Stimulated activated CD4-positive, alpha-beta T cell treated with anti-CD3 and anti-CD28 coated beads, TNF-alpha, amount 100 ng/mL, for 24 hours (primary cell): ENCODE results near the gene MAPK7.
"Not testable (repeated sequence)": the region's sequence is repeated elsewhere in the genome, so short reads cannot be mapped to it uniquely, and the experiment has no call there.

Experiments
- DNase-seq, 3 experiments: peaks; one replicate each; pipeline ENCODE4 v3.0.0-alpha.2; 2020; ENCODE audit warnings: low read depth in 3 of 3

The MAPK7 gene

DNA sequence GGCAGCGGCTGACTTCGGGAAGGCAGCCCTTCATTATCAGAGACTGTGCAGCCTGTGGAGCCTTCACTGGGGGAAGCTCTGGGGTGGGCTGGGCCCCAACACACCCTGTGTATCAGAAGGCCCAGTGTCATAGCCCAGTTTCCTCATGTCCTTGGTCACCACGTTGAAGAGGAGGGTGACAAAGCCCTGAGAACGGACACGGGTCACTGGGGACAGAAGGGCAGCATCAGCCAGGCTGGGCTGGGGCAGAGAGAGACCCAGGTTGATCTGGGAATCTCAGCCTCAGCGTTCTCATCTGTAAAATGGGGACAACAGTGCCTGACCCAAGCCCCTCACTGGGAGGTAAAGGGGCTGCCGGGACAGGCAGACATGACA lies 35.1 kb upstream of the MAPK7 start:
- DNase-seq, result no peak

GRCh38 chr17:19343671-19344151 lies 34.6 kb upstream of the MAPK7 start:
- DNase-seq, result no peak

GRCh38 chr17:19344311-19345066 lies 33.8 kb upstream of the MAPK7 start:
- DNase-seq, result no peak

DNA sequence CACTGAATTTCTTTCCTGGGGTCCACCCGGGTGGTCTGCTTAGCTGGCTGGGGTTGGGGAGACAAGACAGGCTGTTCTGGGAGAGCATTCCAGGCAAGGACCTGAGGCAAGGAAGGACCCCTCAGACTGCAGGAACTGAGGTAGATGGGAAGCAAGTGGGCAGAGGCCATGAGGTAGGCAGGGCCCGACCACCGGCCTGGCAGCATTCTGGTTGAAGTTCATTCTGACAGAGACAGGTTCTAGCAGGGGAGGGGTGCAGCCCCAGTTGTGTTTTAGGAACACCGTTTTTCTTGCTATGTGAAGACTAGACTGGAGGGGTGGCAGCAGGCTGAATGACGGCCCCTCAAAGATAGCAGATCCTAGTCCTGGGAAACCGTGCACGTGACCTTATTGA lies 33.2 kb upstream of the MAPK7 start:
- DNase-seq, result no peak

DNA sequence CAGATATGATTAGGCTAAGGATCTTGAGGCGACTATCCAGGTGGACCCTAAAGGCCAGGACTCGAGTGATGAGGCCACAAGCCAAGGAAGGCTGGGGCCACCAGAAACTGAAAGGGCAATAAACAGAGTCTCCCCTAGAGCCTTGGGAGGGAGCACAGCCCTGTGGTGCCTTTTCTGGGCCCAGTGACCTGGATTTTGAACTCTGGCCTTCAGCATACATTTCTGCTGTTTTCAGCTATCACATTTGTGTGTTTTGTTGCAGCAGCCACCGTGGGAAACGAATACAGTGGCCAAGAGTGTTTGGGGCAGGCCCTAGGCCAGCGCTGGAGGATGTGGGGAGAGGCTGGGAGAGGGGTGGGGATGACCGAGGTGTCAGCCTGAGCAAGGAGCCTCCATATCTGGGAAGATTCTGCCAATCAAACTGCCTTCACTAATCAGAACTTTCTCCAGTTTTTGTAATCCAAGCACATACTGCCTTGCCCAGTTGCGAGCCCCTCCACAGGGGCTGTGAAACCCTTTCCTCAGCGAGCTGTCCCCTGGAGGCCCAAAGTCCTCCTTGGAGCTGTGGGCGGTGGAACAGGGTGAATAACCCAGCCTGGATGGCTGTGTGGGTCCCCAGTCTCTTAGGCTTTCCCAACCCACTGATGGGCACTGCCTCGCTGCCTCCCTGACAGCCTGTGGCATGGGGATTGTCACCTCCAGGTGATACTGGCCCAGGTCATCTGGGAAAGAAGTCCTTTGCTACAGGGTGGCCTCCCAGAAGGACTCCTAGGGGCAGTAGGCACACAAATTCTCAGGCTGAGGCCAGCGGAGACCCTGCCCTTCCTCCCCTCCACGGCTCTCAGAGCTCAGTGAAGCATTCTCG lies 32.6 kb upstream of the MAPK7 start:
- DNase-seq, result no peak

GRCh38 chr17:19346351-19347255 lies 31.7 kb upstream of the MAPK7 start:
- no peak for DNase-seq

DNA sequence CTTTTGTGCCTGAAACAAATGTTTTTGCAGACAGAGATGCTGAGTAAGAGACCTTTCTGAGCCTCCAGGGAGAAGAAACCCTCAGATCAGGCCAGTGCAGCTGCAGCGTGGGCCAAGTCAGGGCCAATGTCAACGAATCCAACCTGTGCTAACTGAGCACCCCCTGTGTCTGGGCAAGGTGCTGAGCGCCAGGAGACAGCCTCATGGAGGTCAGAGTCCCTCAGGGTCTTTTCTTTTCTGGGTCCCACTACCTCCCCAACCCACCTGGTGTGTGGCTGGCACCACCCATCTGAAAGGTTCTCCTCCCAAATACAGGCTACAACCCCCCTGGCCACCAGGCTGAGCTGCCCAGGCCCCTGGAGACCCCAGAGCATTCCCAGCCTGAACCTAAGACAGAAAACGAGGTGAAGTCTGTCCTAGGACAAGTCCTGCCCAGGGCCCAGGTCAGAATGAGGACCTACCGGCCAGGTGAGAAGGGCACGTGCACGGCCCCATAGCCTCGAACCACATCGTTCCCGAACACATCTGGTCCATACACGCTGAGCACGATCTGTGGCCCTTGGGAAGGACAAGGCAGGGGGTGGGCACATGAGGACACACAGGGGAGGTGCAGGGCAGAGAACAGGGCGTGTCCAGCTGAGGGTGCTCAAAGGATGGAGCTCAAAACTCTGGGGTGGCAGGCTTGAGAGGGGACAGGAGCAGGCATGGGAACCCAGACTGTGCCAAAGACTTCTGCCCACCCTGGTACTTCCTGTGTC lies 30.8 kb upstream of the MAPK7 start:
- DNase-seq, result no peak

- no peak for DNase-seq
Measured at GRCh38 chr17:19348081-19348650, 30.1 kb upstream of the MAPK7 start.

GRCh38 chr17:19348806-19349205 lies 29.5 kb upstream of the MAPK7 start:
- no peak for DNase-seq

DNA sequence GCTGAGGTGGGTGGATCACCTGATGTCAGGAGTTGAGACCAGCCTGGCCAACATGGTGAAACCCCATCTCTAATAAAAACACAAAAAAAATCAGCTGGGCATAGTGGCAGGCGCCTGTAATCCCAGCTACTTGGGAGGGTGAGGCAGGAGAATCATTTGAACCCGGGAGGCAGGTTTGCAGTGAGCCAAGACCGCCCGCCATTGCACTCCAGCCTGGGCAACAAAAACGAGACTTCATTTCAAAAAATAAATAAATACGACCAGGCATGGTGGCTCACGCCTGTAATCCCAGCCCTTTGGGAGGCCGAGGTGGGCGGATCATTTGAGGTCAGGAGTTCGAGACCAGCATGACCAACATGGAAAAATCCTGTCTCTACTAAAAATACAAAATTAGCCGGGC lies 24.9 kb upstream of the MAPK7 start:
- DNase-seq, result not testable (repeated sequence)

- DNase-seq, result no peak
Measured at GRCh38 chr17:19354748-19355147, 23.6 kb upstream of the MAPK7 start.

GRCh38 chr17:19357351-19357750 lies 20.9 kb upstream of the MAPK7 start:
- DNase-seq, result no peak

DNA sequence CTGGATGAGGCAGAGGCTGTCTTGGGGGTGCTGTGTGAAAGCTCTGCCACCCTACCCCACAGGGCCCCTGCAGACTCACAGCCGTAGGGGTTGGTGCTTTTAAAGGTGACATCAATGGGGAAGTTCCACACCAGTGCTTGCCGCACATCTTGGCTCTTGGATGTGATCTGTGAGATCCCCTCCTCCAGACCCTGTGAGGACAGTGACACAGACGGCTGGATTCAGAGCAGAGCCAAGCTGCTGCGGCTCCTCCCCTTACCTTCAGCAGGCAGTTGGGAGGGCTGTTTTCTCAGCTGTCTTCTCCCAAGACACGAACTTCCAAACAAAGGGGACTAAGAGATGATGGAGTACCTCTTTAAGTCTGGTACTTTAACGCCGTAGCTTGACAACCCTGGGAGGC lies 20.5 kb upstream of the MAPK7 start:
- DNase-seq, result no peak

DNA sequence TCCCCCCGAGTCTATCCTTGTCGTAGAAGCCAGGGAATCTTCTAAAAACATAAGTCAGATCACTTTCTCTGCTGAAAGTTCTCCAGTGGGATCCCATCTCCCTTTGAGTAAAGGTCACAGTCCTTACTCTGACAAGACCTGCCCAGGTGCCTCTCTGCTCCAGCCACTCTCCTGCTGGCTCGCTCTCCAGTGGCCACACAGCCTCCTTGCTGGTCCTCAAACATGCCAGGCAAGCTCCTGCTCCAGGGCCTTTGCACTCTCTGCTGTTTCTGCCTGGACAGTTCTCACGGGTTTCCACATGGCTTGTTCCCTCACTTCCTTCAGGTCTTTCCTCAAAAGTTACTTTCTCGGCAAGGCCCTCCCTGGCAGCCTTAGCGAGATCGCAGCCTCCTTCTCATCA lies 19.1 kb upstream of the MAPK7 start:
- DNase-seq, result no peak

- no peak for DNase-seq
Measured at GRCh38 chr17:19359856-19360255, 18.4 kb upstream of the MAPK7 start.

DNA sequence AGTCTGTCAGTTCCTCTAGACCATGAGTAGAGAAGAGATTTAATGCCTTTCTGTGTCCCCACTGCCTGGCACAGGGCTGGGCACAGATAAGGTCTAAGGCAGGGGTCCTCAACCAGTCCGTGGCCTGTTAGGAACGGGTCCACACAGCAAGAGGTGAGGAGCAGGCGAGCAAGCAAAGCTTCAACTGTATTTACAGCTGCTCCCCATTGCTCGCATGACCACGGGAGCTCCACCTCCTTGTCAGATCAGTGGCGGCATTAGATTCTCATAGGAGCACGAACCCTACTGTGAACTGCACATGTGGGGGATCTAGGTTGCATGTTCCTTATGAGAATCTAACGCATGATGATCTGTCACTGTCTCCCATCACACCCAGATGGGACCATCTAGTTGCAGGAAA lies 17.5 kb upstream of the MAPK7 start:
- no peak for DNase-seq

DNA sequence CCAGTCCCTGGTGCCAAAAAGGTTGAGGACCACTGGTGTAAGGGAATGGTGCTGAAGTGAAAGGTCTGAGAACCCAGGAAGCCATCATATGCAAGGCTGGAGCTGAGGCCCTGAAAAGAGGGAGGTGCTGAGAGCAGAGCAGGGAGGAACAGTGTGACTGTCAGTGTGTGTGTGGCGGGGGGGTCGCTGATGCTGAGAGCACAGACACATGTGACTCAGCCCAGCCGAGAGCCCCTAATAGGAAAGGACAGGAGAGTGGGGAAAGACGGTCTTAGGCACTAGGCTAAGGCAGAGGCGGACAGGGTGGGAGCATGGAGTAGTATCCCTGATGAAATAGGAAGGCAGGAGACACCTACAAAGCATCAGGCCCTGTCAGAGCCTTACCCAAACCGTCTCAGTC lies 17.0 kb upstream of the MAPK7 start:
- no peak for DNase-seq

DNA sequence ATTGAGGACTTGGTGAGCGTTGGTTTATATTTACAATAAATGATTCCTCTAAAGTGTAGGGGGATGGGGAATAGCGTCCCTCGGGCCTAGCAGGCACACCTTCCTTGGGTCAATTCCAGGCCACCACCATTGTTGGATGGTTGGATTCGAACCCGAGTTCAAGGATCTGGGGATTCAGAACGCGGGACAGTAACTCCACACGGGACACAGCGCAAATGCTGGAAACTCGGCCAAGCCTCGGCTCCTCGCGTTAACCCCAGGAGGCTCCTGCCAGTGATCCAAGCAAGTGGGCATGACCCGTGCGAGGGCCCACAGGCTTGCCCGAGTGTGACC lies 16.4 kb upstream of the MAPK7 start:
- DNase-seq, result no peak

DNA sequence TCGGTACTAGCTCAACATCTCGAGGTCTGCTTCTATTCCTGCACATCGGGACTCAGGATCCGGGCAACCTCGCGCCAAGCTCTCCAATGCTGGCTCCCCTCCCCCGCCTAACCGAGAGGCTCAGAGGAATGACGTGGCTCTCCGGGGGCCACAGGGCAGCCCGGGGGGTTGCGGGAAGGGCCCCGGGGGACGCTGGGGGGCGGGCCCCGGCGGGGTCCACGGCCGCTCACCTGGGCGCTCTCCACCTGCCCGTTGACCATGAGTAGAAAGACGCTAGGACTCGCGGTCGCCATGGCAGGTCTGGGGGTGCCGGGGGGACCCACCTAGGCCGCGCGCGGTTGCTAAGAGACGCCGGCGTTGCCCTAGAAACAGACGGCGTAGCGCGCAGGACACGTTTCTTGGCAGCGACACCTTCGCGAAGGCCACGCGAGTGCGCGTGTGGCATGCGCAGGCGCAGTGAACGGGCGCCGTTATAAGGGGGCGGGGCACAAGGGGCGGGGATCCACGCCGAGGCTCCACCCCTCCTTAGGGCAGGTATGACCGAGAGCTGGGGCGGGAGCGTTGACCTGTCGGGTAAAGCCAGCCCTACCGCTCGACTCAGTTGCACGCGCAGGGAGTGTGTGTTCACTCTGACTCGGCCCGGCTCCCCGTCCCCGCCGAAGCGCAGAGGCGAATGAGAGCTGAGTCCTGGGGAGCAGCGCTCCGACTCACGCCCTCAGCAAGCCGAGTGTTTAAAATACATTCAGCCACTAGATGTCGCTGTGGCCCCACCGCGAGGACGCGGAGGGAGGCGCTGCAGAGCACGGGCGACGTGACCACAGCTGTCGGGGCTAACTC lies 15.8 kb upstream of the MAPK7 start, which contains the start of gene B9D1:
B9D1 (minus strand) TSS at position 447 of the 837 bp plus-strand sequence; CDS start at position 293, 154 bp downstream.
- DNase-seq, result peak; percentile 87 to 90 (median 87)

DNA sequence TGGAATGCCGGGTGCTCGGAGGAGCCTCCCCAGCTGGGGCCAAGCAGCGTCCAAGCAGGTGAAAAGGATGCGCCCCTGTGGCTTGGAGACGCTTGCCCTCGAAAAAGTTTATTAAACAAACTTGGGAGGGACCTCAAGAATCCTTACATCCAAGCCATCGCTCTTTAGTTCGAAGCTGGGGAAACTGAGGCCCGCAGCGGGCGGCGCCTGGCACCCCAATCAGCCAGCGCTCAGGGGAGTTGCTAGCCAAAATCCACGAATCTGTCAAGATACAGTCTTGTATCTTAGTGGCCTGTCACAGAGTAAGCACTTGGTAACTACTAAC lies 15.2 kb upstream of the MAPK7 start:
- no peak for DNase-seq
